Transverse colon (tissue), 4 donors: Measurements from ENCODE around the gene OPTN. TPM values are rescaled to one million over a fixed set of nuclear protein-coding genes. Genes with fewer than 3 reads are reported as not detected.
A peak's percentile ranks its signal among the peaks of the same experiment; 100 is the strongest.

ENCODE experiments used
- DNase-seq: peaks from one replicate; pipeline ENCODE4 v3.0.0-alpha.2; 2019
- H3K27ac ChIP-seq, 4 donors: fragments of 200-600 bp; sonication (generic); 2 replicates each; pipeline ENCODE4 v1.5.1; 2016 to 2018; ENCODE audit warnings: inconsistent platforms in 4 of 4
- H3K27me3 ChIP-seq: fragments of 200-600 bp; sonication (generic); 2 replicates; pipeline ENCODE4 v1.5.1; 2017; ENCODE audit warnings: inconsistent platforms
- H3K36me3 ChIP-seq, 4 donors: fragments of 200-600 bp; sonication (generic); 2 replicates each; pipeline ENCODE4 v1.5.1; 2017 to 2019; ENCODE audit warnings: inconsistent platforms in 4 of 4
- H3K4me1 ChIP-seq, 4 donors: fragments of 200-600 bp; sonication (generic); 2 replicates each; pipeline ENCODE4 v1.5.1; 2017 to 2020; ENCODE audit warnings: inconsistent platforms in 4 of 4
- H3K4me3 ChIP-seq, 4 donors: fragments of 200-600 bp; sonication (generic); 1 replicate in 1 of 4; 2 replicates in 3 of 4; pipeline versions ENCODE4 v1.5.1 to v1.6.1; 2017 to 2019; ENCODE audit warnings: inconsistent platforms in 4 of 4
- H3K9me3 ChIP-seq, 2 donors: fragments of 200-600 bp; sonication (generic); 2 replicates each; pipeline ENCODE4 v1.5.1; 2017 to 2019; ENCODE audit warnings: inconsistent platforms in 2 of 2
- EP300 ChIP-seq: sonication (generic); formaldehyde crosslinking; IDR thresholded peaks from one replicate; pipeline ENCODE4 v1.6.1; 2017; ENCODE audit warnings: antibody characterized with exemption, low read depth
- POLR2A ChIP-seq: fragments of 450-650 bp; IDR thresholded peaks from one replicate; pipeline ENCODE4 v1.6.1; 2016; ENCODE audit warnings: antibody characterized with exemption, mild to moderate bottlenecking, moderate library complexity
- POLR2AphosphoS5 ChIP-seq, 3 donors: sonication (generic); formaldehyde crosslinking; IDR thresholded peaks; one replicate each; pipeline ENCODE4 v1.6.1; 2016; ENCODE audit warnings: antibody characterized with exemption in 3 of 3
- WGBS, 2 donors: methylation state at CpG; one replicate each; pipeline ENCODE4 v1.1.5; 2018; ENCODE audit warnings: low coverage in 1 of 2; 5-methylcytosine and 5-hydroxymethylcytosine counted together
- in situ Hi-C, 4 donors: fragments of 200-750 bp; cut with MboI; loops; one replicate each; pipeline versions ENCODE4 v1.15.0 to v1.15.1; 2017; ENCODE audit warnings: low sequenced_read_pairs in 3 of 4, low pct_ligation_motif_present in 1 of 4, low pct_unique_long_range_greater_than_20kb in 1 of 4
- intact Hi-C: fragments of 100-400 bp; cut with DNase I; formaldehyde crosslinking; loops from one replicate; pipeline ENCODE4 v1.15.1; 2023; ENCODE audit warnings: low total_unique reads
- total RNA-seq, 4 donors: library from RNA; depleted of rRNA; stranded (reverse); fragments of >200 nt; gene quantifications; one replicate each; pipeline ENCODE4 v1.1.0, GENCODE V29; 2016
- TF ChIP-seq, protein P1 (sequence below), 5 experiments: fragments of 200-600 bp in 3 of 5; fragments of 450-650 bp in 2 of 5; sonication (generic) in 3 of 5; IDR thresholded peaks; 1 replicate in 2 of 5; 2 replicates in 3 of 5; pipeline ENCODE4 v1.5.1; 2016 to 2017; ENCODE audit warnings: antibody characterized with exemption in 5 of 5, inconsistent platforms in 3 of 5, mild to moderate bottlenecking in 2 of 5, moderate library complexity in 1 of 5

OPTN gene
- total RNA-seq, 4 donors from 2014 or later: 39.2 to 74.8 (median 66.3) TPM

DNA sequence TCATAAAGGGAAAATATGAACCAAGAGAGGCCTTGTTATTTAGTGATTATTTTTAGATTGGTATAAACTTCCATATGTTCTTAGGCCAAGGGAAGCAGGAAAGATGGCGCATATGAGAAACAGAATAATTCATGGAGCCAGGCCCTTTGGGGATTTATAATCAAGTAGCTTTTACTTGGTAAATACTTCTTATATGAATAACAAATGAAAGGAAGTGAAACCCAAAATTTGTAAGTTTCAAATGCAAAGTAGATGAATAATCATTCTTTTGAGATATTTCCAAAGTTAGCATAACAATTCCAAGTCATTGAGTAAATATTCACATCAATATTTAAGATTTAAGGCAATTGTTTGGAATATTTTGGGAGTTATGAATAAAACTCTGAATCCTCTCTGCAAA is 13.9 kb upstream of the OPTN start:
- Histone ChIP-seq H3K27me3 (no peaks in the 10 kb centered on the region), H3K27ac (no peak overlapping the region), H3K4me1 (peaks cover 0 to 19% (median 4%) of the 10 kb centered on the region in 4 donors), H3K9me3 (peaks cover 17 to 18% of the 10 kb centered on the region in 2 donors), H3K4me3 (no peak overlapping the region), H3K36me3 (no peaks in the 10 kb centered on the region)
- intact Hi-C loops: no loop called here
- no peak for DNase-seq
- TF ChIP-seq POLR2AphosphoS5 (IDR thresholded peaks at IDR 0.05): no peak
- in situ Hi-C loops: loop anchor here in 1 of 4 donors (25.0 kb wide), 1 partner anchor 824 kb away; no protein-coding TSS in a partner anchor
- 92 to 93% methylated on average over 1 of the region's 1 CpG for WGBS, 2 donors

DNA sequence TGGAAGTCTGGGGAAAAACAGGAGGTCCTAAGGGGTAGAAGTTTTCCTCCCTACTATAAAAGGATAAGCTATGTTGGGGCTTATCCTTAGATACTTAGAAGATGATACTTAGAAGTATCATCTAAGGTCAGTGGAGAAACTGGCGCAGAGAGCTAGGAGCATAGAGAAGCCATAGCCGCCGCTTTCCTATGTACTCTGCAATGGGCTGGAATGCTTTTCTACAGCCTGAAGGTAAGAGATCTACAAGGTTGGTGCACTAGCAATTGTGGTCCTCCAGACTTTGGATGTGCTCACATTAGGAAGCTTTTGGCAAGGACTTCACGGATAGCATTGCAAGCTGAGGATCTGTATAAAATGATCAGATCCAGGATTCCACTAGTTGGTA is 12.4 kb upstream of the OPTN start:
- in situ Hi-C loops (loop anchor here in 1 of 4 donors (25.0 kb wide), 1 partner anchor 825 kb away; no protein-coding TSS in a partner anchor), intact Hi-C loops (no loop called here)
- H3K4me3 ChIP-seq: no peak overlapping the region
- DNase-seq: no peak
- peaks cover 0 to 19% (median 4%) of the 10 kb centered on the region in 4 donors for H3K4me1 ChIP-seq
- 91 to 100% methylated on average over 2 to 4 of the region's 4 CpGs for WGBS, 2 donors
- no peaks in the 10 kb centered on the region for H3K36me3 ChIP-seq
- peaks cover 17 to 18% of the 10 kb centered on the region in 2 donors for H3K9me3 ChIP-seq
- TF ChIP-seq, protein P1, sequence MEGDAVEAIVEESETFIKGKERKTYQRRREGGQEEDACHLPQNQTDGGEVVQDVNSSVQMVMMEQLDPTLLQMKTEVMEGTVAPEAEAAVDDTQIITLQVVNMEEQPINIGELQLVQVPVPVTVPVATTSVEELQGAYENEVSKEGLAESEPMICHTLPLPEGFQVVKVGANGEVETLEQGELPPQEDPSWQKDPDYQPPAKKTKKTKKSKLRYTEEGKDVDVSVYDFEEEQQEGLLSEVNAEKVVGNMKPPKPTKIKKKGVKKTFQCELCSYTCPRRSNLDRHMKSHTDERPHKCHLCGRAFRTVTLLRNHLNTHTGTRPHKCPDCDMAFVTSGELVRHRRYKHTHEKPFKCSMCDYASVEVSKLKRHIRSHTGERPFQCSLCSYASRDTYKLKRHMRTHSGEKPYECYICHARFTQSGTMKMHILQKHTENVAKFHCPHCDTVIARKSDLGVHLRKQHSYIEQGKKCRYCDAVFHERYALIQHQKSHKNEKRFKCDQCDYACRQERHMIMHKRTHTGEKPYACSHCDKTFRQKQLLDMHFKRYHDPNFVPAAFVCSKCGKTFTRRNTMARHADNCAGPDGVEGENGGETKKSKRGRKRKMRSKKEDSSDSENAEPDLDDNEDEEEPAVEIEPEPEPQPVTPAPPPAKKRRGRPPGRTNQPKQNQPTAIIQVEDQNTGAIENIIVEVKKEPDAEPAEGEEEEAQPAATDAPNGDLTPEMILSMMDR (IDR thresholded peaks at IDR 0.05): no peak
- no peak for TF ChIP-seq EP300
- no peak for TF ChIP-seq POLR2AphosphoS5 (IDR thresholded peaks at IDR 0.05)
- TF ChIP-seq POLR2A: no peak
- no peaks in the 10 kb centered on the region for H3K27me3 ChIP-seq
- no peak overlapping the region for H3K27ac ChIP-seq

DNA sequence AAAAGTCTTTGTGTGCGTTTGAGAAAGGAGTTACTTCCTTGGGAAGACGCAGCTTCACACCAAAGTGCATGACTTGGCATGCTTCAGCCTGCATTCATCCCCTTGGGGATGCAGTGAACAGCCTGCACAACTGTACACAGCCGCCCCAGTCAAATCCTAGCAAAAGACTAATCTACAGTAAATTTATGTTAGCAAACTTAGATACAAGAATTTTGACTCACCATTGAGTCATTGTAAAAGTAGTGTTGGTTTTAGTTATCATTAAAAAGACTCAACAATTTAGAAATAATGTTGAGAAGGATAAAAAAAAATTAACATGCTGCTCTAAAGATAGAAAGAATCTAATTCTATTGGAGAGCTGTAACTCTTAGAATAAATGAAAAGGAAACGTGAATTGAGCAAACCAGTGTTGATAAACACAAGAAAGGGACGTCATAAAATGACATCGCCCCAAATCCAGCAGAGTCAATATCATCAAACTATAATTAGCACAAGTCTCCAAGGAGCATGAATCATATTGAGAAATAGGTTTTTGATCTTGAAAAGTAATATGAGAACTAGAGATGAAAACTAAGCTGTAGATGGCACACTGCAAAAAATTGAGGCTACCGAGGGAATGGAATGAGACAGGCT is 11.9 kb upstream of the OPTN start:
- no peak for DNase-seq
- no peaks in the 10 kb centered on the region for H3K27me3 ChIP-seq
- H3K9me3 ChIP-seq: peaks cover 14 to 18% of the 10 kb centered on the region in 2 donors
- H3K27ac ChIP-seq: peak overlapping the region in 1 of 4 donors; percentile 43
- WGBS, 2 donors: 31 to 41% methylated on average over 6 to 7 of the region's 7 CpGs
- intact Hi-C loops (no loop called here), in situ Hi-C loops (loop anchor here in 1 of 4 donors (25.0 kb wide), 1 partner anchor 826 kb away; no protein-coding TSS in a partner anchor)
- H3K36me3 ChIP-seq: no peaks in the 10 kb centered on the region
- H3K4me3 ChIP-seq: no peak overlapping the region
- TF ChIP-seq, protein P1 (IDR thresholded peaks at IDR 0.05): no peak
- peaks cover 0 to 19% (median 4%) of the 10 kb centered on the region in 4 donors for H3K4me1 ChIP-seq

DNA sequence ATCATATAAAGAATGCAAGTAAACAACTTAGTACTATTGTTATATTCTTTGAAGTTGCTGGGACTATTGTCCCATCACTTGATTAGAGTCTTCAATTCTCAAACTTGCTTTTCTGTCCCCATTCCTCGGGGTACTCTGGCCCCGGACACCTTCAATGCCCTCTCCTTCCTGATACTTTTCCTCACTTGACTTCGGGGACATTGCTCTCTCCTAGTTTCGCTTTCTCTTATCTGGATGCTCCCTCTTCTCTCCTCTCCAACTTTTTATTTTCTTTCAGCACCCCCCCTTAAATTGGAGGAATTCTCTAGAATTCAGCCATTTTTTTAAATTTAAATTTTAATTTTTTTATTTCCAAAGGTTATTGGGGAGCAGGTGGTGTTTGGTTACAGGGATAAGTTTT is 10.6 kb upstream of the OPTN start:
- in situ Hi-C loops: loop anchor here in 1 of 4 donors (25.0 kb wide), 1 partner anchor 827 kb away; no protein-coding TSS in a partner anchor
- intact Hi-C loops: no loop called here
- WGBS, 2 donors: 56 to 67% methylated on average over 4 of the region's 4 CpGs

More for the DNA sequence above, 10.6 kb upstream of the OPTN start:
- Histone ChIP-seq H3K27ac (no peak overlapping the region), H3K9me3 (peaks cover 4 to 8% of the 10 kb centered on the region in 2 donors), H3K4me3 (no peak overlapping the region), H3K36me3 (no peaks in the 10 kb centered on the region), H3K27me3 (no peaks in the 10 kb centered on the region), H3K4me1 (peaks cover 0 to 19% (median 4%) of the 10 kb centered on the region in 4 donors)
- TF ChIP-seq POLR2AphosphoS5 (IDR thresholded peaks at IDR 0.05) (no peak), EP300 (no peak)
- TF ChIP-seq, protein P1 (IDR thresholded peaks at IDR 0.05): no peak
- DNase-seq: no peak
